K562 (cell line): ENCODE data around the gene VSIG4. TPM values are rescaled to one million over a fixed set of nuclear protein-coding genes. Genes with fewer than 3 reads are reported as not detected.

ENCODE experiments used
- CCNT2 ChIP-seq: IDR thresholded peaks from 2 replicates; pipeline ENCODE4 v1.6.1; 2011; ENCODE audit warnings: borderline replicate concordance, low read depth, mild to moderate bottlenecking, moderate library complexity, mixed read lengths, low read length; ENCODE audit not compliant: insufficient read length; ENCODE audit errors: extremely low read depth
- CHD2 ChIP-seq: IDR thresholded peaks from 2 replicates; pipeline ENCODE4 v1.6.1; 2011; ENCODE audit warnings: low read depth, low read length
- E2F3 ChIP-seq: fragments of 250-450 bp; sonication (Bioruptor Pico); IDR thresholded peaks from 2 replicates; pipeline ENCODE4 v1.4.0; 2020; ENCODE audit warnings: mild to moderate bottlenecking
- HCFC1 ChIP-seq: IDR thresholded peaks from 2 replicates; pipeline ENCODE4 v1.6.1; 2012; ENCODE audit warnings: low read depth, low read length, improper control_type of control experiment
- IRF2 ChIP-seq: sonication (generic); formaldehyde crosslinking; IDR thresholded peaks from 2 replicates; pipeline ENCODE4 v1.8.1; 2022; ENCODE audit warnings: mild to moderate bottlenecking, missing genetic modification reagents
- KLF10 ChIP-seq: fragments of 250-450 bp; sonication (Bioruptor Pico); IDR thresholded peaks from 2 replicates; pipeline ENCODE4 v1.6.1; 2021; ENCODE audit warnings: matching md5 sums
- KLF16 ChIP-seq: IDR thresholded peaks from 2 replicates; pipeline ENCODE4 v1.6.1; 2016; ENCODE audit warnings: antibody characterized with exemption
- NFIC ChIP-seq: fragments of 450-650 bp; IDR thresholded peaks from 2 replicates; pipeline ENCODE4 v1.6.1; 2017; ENCODE audit warnings: mild to moderate bottlenecking, inconsistent platforms
- PTBP1 ChIP-seq: fragments of 200-400 bp; formaldehyde crosslinking; IDR thresholded peaks from 2 replicates; pipeline ENCODE4 v1.6.1; 2017; ENCODE audit warnings: low read depth, low read length
- RNF2 ChIP-seq: sonication (generic); IDR thresholded peaks from 2 replicates; pipeline ENCODE4 v1.6.1; 2016
- STAT5A ChIP-seq: IDR thresholded peaks from 2 replicates; pipeline ENCODE4 v1.6.1; 2012; ENCODE audit warnings: low read length, inconsistent platforms, borderline replicate concordance
- TRIM28 ChIP-seq: fragments of 450-650 bp; IDR thresholded peaks from 2 replicates; pipeline ENCODE4 v1.6.1; 2017
- WHSC1 ChIP-seq: IDR thresholded peaks from one replicate; pipeline ENCODE4 v1.6.1; 2012; ENCODE audit warnings: low read length, control low read depth, inconsistent platforms
- XRCC3 ChIP-seq: fragments of 450-650 bp; IDR thresholded peaks from 2 replicates; pipeline ENCODE4 v1.6.1; 2017; ENCODE audit warnings: mild to moderate bottlenecking, moderate library complexity
- ZFP30 ChIP-seq: fragments of 250-450 bp; sonication (Bioruptor Pico); IDR thresholded peaks from 2 replicates; pipeline ENCODE4 v1.8.0; 2022; ENCODE audit warnings: moderate library complexity, mild to moderate bottlenecking, inconsistent platforms, borderline replicate concordance
- ZNF174 ChIP-seq: fragments of 250-450 bp; sonication (Bioruptor Pico); IDR thresholded peaks from 2 replicates; pipeline ENCODE4 v1.4.0; 2020; ENCODE audit warnings: mild to moderate bottlenecking
- ZNF23 ChIP-seq: fragments of 250-450 bp; sonication (Bioruptor Pico); IDR thresholded peaks from 2 replicates; pipeline ENCODE4 v1.4.0; 2020; ENCODE audit warnings: mild to moderate bottlenecking
- ZNF239 ChIP-seq: fragments of 250-450 bp; sonication (Bioruptor Pico); IDR thresholded peaks from 2 replicates; pipeline ENCODE4 v1.4.0; 2020; ENCODE audit warnings: mild to moderate bottlenecking
- ZNF311 ChIP-seq: fragments of 250-450 bp; sonication (Bioruptor Pico); IDR thresholded peaks from 2 replicates; pipeline ENCODE4 v1.4.0; 2020; ENCODE audit warnings: mild to moderate bottlenecking, moderate library complexity
- ZNF699 ChIP-seq: fragments of 250-450 bp; sonication (Bioruptor Pico); IDR thresholded peaks from 2 replicates; pipeline ENCODE4 v1.8.0; 2021; ENCODE audit warnings: mild to moderate bottlenecking, moderate library complexity; ENCODE audit not compliant: insufficient replicate concordance
- ZNF76 ChIP-seq: fragments of 250-450 bp; sonication (Bioruptor Pico); IDR thresholded peaks from 2 replicates; pipeline ENCODE4 v1.4.0; 2020; ENCODE audit warnings: mild to moderate bottlenecking, moderate library complexity, borderline replicate concordance
- ZNF778 ChIP-seq: fragments of 450-650 bp; formaldehyde crosslinking; IDR thresholded peaks from 2 replicates; pipeline ENCODE4 v1.4.0; 2020; ENCODE audit warnings: mild to moderate bottlenecking, moderate library complexity
- polyA plus RNA-seq, 8 experiments: library from polyadenylated mRNA; depleted of rRNA in 4 of 8; stranded (reverse) in 5 of 8; unstranded in 3 of 8; fragments of >200 nt; fragmentation: Nextera tagmentation in 2 of 8; fragmentation: Illumina TruSeq in 1 of 8; extraction: Ambion mirVana in 2 of 8; extraction: Trizol in 1 of 8; gene quantifications; 2 replicates each; pipeline versions ENCODE4 v1.2.1 to v1.2.3, GENCODE V29; 2011 to 2014; ENCODE audit warnings: inconsistent platforms in 1 of 8, missing spikeins in 1 of 8
- total RNA-seq, 7 experiments: library from RNA; depleted of rRNA in 6 of 7; stranded (reverse); fragments of >200 nt in 6 of 7; fragmentation: Illumina TruSeq in 2 of 7; extraction: Trizol in 2 of 7; gene quantifications; 2 replicates each; pipeline versions ENCODE4 v1.2.1 to v1.2.3, GENCODE V29; 2011 to 2021; ENCODE audit warnings: low replicate concordance in 1 of 7
- TF ChIP-seq, protein P1 (sequence below): sonication (generic); formaldehyde crosslinking; IDR thresholded peaks from 2 replicates; pipeline ENCODE4 v1.8.1; 2023; ENCODE audit warnings: mild to moderate bottlenecking, missing genetic modification reagents
- TF ChIP-seq, protein P2 (sequence below): IDR thresholded peaks from 2 replicates; pipeline ENCODE4 v1.6.1; 2016; ENCODE audit warnings: missing genetic modification characterization, missing compliant biosample characterization
- TF ChIP-seq, protein P3 (sequence below): IDR thresholded peaks from 2 replicates; pipeline ENCODE4 v1.6.1; 2012; ENCODE audit warnings: low read depth, low read length, improper control_type of control experiment, borderline replicate concordance
- TF ChIP-seq, protein P4 (sequence below): sonication (generic); formaldehyde crosslinking; IDR thresholded peaks from 2 replicates; pipeline ENCODE4 v1.9.0; 2022; ENCODE audit warnings: mild to moderate bottlenecking, missing genetic modification reagents

The VSIG4 gene
- total and polyA plus RNA-seq, 9 of the 15 experiments (the other 6 are each of a cell fraction or from before 2014, with no cell fraction given), result 0.22 to 1.6 (median 0.46) TPM; not detected in 1

DNA sequence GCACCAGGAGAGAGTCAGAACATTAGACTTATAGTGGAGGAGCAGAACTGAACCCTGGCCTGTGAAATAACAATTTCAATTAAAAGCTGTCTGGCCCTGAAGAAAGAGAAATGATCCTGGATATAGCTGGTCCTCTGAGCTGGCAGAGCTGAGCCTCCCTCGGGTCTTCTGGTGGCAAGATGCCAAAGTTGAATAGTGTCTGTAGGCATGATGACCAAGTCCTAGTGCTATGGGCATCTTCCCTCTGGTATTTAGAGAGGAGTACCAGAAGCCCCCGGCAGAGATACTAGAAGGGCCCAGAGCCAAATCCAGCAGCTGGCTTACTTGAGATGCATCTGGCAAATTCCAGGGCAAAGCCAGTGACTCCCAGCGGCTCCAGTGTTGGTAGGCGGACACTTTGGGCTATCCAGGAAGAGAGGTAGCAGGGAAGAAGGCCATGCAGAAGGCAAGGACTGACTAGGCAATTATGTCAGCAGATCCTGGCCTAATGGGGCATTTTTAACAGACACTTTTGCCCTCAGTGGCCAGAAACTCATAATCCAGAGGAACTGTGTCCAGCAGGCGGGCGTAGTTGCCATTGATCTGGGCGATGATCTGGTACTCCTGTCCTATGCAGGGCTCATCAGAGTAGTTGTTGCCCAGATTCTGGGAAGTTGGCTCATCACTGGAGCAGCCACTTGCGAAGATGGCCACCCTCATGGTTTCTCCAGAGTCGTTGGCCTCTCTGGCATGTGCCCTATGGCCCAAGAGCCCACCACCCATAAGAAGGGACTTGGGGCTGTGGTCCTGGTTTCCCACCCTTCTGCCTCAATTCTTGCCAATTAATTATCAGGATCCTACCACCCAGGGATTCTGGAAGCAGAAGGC, 17.9 kb downstream of the VSIG4 start (continued):
- peak; percentile 85 for TF ChIP-seq NFIC
- TF ChIP-seq ZFP30 (CRISPR knock-in tag), result no peak
- TF ChIP-seq XRCC3, result no peak
- TF ChIP-seq, protein P1, sequence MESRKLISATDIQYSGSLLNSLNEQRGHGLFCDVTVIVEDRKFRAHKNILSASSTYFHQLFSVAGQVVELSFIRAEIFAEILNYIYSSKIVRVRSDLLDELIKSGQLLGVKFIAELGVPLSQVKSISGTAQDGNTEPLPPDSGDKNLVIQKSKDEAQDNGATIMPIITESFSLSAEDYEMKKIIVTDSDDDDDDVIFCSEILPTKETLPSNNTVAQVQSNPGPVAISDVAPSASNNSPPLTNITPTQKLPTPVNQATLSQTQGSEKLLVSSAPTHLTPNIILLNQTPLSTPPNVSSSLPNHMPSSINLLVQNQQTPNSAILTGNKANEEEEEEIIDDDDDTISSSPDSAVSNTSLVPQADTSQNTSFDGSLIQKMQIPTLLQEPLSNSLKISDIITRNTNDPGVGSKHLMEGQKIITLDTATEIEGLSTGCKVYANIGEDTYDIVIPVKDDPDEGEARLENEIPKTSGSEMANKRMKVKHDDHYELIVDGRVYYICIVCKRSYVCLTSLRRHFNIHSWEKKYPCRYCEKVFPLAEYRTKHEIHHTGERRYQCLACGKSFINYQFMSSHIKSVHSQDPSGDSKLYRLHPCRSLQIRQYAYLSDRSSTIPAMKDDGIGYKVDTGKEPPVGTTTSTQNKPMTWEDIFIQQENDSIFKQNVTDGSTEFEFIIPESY (CRISPR knock-in tag), result peak; percentile 38; the same call in 1 of the 2 replicates
- peak; percentile 52; the same call in 1 of the 2 replicates for TF ChIP-seq KLF10 (CRISPR knock-in tag)
- TF ChIP-seq, protein P2, sequence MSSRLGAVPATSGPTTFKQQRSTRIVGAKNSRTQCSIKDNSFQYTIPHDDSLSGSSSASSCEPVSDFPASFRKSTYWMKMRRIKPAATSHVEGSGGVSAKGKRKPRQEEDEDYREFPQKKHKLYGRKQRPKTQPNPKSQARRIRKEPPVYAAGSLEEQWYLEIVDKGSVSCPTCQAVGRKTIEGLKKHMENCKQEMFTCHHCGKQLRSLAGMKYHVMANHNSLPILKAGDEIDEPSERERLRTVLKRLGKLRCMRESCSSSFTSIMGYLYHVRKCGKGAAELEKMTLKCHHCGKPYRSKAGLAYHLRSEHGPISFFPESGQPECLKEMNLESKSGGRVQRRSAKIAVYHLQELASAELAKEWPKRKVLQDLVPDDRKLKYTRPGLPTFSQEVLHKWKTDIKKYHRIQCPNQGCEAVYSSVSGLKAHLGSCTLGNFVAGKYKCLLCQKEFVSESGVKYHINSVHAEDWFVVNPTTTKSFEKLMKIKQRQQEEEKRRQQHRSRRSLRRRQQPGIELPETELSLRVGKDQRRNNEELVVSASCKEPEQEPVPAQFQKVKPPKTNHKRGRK (tag), result no peak
- TF ChIP-seq ZNF778, result no peak
- TF ChIP-seq STAT5A, result no peak
- no peak for TF ChIP-seq E2F3 (CRISPR knock-in tag)
- TF ChIP-seq PTBP1, result no peak
- no peak for TF ChIP-seq ZNF174 (CRISPR knock-in tag)
- no peak for TF ChIP-seq ZNF311 (CRISPR knock-in tag)
- TF ChIP-seq CCNT2, result peak; percentile 5
- TF ChIP-seq, protein P3, sequence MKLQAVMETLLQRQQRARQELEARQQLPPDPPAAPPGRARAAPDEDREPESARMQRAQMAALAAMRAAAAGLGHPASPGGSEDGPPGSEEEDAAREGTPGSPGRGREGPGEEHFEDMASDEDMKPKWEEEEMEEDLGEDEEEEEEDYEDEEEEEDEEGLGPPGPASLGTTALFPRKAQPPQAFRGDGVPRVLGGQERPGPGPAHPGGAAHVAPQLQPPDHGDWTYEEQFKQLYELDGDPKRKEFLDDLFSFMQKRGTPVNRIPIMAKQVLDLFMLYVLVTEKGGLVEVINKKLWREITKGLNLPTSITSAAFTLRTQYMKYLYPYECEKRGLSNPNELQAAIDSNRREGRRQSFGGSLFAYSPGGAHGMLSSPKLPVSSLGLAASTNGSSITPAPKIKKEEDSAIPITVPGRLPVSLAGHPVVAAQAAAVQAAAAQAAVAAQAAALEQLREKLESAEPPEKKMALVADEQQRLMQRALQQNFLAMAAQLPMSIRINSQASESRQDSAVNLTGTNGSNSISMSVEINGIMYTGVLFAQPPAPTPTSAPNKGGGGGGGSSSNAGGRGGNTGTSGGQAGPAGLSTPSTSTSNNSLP, result no peak
- peak; percentile 46 for TF ChIP-seq RNF2
- no peak for TF ChIP-seq ZNF23 (CRISPR knock-in tag)
- no peak for TF ChIP-seq CHD2
- no peak for TF ChIP-seq WHSC1
- TF ChIP-seq TRIM28, result no peak
- no peak for TF ChIP-seq IRF2 (CRISPR knock-in tag)
- no peak for TF ChIP-seq ZNF76 (CRISPR knock-in tag)
- TF ChIP-seq KLF16, result no peak
- TF ChIP-seq ZNF239, result no peak
- TF ChIP-seq ZNF699 (CRISPR knock-in tag), result no peak
- TF ChIP-seq HCFC1, result no peak
- TF ChIP-seq, protein P4, sequence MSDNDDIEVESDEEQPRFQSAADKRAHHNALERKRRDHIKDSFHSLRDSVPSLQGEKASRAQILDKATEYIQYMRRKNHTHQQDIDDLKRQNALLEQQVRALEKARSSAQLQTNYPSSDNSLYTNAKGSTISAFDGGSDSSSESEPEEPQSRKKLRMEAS, result no peak
